NCI-H510A treated with DMSO at 0.1 percent for 48 hours (cell line): ENCODE measurements around the gene ABCA13.

Source experiments
- DNase-seq: peaks from one replicate; lab custom pipeline; 2025; lab: John Stamatoyannopoulos, UW

ABCA13 gene

GRCh38 chr7:48366096-48366495, 194.8 kb downstream of the ABCA13 start:
- no peak for DNase-seq

- no peak for DNase-seq
Measured at GRCh38 chr7:48376263-48376662, 205.0 kb downstream of the ABCA13 start.

GRCh38 chr7:48380921-48381320, 209.7 kb downstream of the ABCA13 start:
- DNase-seq = no peak

GRCh38 chr7:48381571-48381970, 210.3 kb downstream of the ABCA13 start:
- DNase-seq = no peak

- DNase-seq = no peak
Measured at GRCh38 chr7:48384180-48384752, 213.0 kb downstream of the ABCA13 start.

- no peak for DNase-seq
Measured at GRCh38 chr7:48387932-48388331, 216.7 kb downstream of the ABCA13 start.

GRCh38 chr7:48388911-48389310, 217.7 kb downstream of the ABCA13 start:
- DNase-seq = no peak

- no peak for DNase-seq
Measured at GRCh38 chr7:48389977-48390376, 218.7 kb downstream of the ABCA13 start.

- DNase-seq = no peak
Measured at GRCh38 chr7:48390388-48391327, 219.4 kb downstream of the ABCA13 start.

GRCh38 chr7:48398191-48398590, 226.9 kb downstream of the ABCA13 start:
- no peak for DNase-seq

GRCh38 chr7:48402721-48403120, 231.5 kb downstream of the ABCA13 start:
- DNase-seq = no peak

GRCh38 chr7:48408731-48409130, 237.5 kb downstream of the ABCA13 start:
- DNase-seq = no peak

GRCh38 chr7:48411619-48412018, 240.4 kb downstream of the ABCA13 start:
- DNase-seq = no peak

GRCh38 chr7:48414011-48414732, 242.9 kb downstream of the ABCA13 start:
- DNase-seq = no peak

GRCh38 chr7:48416327-48416908, 245.2 kb downstream of the ABCA13 start:
- no peak for DNase-seq

GRCh38 chr7:48419401-48419800, 248.1 kb downstream of the ABCA13 start:
- DNase-seq = no peak

GRCh38 chr7:48420206-48420605, 248.9 kb downstream of the ABCA13 start:
- DNase-seq = no peak

- no peak for DNase-seq
Measured at GRCh38 chr7:48421357-48421756, 250.1 kb downstream of the ABCA13 start.

GRCh38 chr7:48424731-48425130, 253.5 kb downstream of the ABCA13 start:
- no peak for DNase-seq

GRCh38 chr7:48426331-48426965, 255.2 kb downstream of the ABCA13 start:
- DNase-seq = no peak

- DNase-seq = no peak
Measured at GRCh38 chr7:48426966-48427555, 255.8 kb downstream of the ABCA13 start.

GRCh38 chr7:48427671-48428070, 256.4 kb downstream of the ABCA13 start:
- no peak for DNase-seq
